NCI-H345 (cell line): Measurements from ENCODE around the gene ASB11.

Experiments
- DNase-seq: peaks from one replicate; lab custom pipeline; 2025; lab: John Stamatoyannopoulos, UW

ASB11 gene

DNA sequence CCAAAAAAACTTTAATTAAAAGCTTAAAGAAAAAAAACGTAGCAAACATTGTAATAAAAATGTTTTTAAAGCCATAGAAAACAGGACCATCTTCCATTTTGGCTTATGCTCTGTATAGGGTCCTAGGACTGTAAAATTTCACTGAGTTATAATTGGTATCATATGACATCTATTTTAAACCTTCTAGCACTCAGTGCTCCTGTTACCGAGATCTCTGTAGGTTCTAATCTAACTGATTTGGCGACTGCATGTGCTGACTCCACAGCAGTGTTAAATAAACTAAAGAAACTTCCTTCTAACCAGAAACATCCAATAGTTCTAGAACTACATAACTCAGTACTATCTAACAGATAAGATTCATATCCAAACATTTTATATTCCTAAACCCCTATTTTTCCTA lies at the start of gene ASB11:
Gene ASB11, minus strand, starts transcription at position 132 of the 400 bp plus-strand sequence. Its CDS starts 35 bp downstream, at position 97.
- no peak for DNase-seq

- DNase-seq = no peak
These were observed 44.3 kb upstream of the ASB11 start for GRCh38 chrX:15359701-15360100.

GRCh38 chrX:15358533-15358932 lies 43.1 kb upstream of the ASB11 start:
- no peak for DNase-seq

- DNase-seq = no peak
These were observed 41.0 kb upstream of the ASB11 start for GRCh38 chrX:15356444-15356843.

DNA sequence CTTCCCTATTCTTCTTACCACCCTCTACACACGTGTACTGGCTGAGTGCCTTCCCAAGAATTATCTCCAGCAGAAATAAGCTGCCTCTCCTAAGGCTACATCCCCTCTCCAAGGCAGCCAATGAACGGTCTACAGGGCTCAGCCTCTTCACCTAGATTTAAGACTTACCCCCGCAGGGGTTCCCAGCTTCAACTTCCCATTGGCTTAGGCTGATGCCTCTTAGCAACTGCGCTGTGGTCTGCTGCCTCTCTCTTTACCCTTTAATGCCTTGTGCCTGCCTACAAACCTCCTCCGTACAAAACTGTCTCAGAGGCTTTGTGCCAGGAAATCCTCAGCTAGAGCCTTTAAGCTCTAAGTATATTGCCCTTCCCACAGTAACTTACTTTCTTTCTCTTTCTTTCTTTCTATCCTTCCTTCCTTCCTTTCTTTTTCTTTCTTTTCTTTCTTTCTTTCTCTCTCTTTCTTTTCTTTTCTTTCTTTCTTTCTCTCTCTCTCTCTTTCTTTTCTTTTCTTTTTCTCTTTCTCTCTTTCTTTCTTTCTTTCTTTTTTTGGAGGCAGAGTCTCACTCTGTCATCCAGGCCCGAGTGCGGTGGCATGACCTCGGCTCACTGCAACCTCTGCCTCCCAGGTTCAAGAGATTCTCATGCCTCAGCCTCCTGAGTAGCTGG lies 35.0 kb upstream of the ASB11 start:
- DNase-seq = no peak

DNA sequence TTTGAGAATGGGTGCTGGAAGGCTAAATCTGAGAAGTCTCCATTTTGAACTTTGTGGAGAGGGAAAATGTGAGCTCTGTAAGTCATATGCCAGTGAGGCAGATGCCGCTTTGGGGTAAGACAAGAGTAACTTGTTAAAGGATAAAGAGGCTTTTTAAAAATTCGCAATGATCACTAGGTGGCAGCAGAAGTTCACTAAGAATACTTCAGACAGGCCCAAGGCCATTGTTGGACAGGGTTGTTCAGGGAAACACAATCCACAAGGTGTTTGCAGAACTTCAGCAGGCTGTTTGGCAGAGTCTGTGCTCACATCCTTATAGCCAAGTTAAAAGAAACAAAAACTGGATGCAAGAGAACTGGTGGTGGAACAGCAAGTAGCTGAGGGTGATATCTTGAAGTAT lies 33.6 kb upstream of the ASB11 start:
- peak; percentile 63 for DNase-seq

DNA sequence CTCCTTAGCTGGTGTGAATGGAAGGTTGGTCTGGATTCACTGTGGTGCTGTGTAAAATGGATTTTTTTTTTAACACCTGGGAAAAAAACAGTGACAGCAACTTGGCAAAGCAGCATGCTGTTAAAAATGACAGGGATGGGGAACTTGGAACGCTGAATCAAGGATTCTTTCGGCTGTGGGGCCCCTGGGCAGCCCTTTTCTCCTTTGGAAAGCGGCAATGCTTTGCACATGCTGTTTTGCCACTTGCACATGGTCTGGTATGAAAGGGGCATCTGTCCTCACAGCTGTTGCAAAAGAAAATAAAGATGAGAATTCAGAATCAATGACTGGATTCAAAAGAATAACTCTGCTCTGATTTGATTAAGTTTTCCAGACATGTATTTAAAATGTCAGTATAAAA lies 30.5 kb upstream of the ASB11 start:
- DNase-seq = no peak

DNA sequence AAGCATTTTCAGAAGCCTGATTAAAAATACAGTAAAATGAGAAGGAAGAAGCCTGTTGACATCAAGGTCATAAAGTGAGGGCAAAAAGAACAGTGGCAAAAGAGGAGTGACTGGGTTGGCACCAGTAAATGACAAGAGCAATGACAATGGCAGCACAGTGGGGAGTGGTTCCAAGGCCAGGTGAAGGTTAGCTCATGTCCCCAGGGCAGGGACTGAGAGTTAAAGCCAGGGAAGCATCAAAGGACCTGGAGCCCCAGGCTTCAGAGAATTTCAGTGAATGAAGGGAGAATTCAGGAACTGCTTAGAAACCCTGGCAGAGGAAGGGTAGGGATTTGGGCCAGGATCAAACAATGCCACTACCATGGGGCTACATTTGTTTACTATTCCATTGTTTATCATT lies 28.7 kb upstream of the ASB11 start:
- no peak for DNase-seq

DNA sequence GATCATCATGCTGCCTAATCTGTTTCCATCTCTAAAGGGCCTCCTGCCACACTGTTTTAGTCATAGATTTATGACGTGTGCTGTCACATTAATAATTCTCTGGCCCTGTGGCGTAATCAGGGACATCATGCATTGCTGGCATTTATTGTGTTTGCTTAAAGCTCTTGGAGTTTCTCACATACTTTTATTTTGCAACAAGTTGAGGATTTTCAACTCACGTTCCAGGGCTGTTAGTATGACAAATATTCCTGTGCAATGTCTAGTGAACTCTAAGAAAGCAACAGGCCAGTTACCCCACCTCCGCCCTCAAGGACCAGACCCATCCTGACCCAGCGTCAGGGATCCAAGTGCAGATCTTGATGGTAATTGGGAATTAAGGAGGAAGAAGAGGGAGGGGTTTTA lies 27.6 kb upstream of the ASB11 start:
- DNase-seq = no peak

DNA sequence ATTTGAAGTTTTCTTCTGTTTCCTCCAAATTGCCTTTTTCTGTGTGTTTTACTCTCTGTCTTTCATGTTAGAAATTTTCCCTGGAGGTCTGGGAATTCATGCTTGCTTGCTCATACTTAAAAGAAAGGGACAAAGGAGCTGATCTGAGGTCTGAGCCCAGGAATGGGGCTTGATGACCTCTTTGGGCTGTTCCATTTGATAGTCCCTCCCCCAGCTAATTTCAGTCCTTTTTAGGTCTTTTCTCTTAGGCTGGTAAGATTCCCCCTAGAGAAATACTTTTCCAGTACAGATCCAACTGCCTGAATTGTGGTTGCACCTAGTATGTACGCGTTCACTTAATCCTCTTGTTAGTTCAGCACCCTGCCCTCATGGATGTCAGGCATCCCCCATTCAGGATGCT lies 25.4 kb upstream of the ASB11 start:
- no peak for DNase-seq

GRCh38 chrX:15336023-15336413 lies 20.6 kb upstream of the ASB11 start:
- DNase-seq = peak; percentile 54

- DNase-seq = peak; percentile 98
These were observed 19.9 kb upstream of the ASB11 start, which contains the start of gene PIGA for GRCh38 chrX:15335135-15336022. PIGA (minus strand) TSS chrX:15335523; CDS start chrX:15331930, 3,593 bp downstream.

- DNase-seq = no peak
These were observed 19.1 kb upstream of the ASB11 start for GRCh38 chrX:15334561-15334960.

- no peak for DNase-seq
These were observed 13.4 kb upstream of the ASB11 start for GRCh38 chrX:15328821-15329220.

DNA sequence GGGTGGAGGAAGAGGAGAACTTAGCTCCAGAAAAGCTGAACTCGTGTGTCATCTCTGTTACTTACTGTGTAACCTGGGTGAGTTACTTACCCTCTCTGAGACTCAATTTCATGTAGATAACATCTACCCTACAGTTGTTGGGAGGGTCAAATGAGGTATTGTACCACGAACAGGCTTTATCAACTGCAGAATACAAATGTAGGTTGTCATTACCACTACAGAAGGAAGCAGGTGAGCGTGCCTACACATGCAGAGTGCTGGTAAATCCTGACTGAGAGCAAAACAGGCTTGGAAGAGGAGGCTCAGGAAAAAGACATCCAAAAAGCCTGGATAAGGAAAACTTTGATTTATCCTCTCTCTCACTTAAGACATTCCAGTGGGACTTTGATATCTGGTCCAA lies 12.7 kb upstream of the ASB11 start:
- DNase-seq = no peak

- no peak for DNase-seq
These were observed 7.0 kb upstream of the ASB11 start for GRCh38 chrX:15322472-15322871.

GRCh38 chrX:15322072-15322471 lies 6.6 kb upstream of the ASB11 start:
- no peak for DNase-seq

DNA sequence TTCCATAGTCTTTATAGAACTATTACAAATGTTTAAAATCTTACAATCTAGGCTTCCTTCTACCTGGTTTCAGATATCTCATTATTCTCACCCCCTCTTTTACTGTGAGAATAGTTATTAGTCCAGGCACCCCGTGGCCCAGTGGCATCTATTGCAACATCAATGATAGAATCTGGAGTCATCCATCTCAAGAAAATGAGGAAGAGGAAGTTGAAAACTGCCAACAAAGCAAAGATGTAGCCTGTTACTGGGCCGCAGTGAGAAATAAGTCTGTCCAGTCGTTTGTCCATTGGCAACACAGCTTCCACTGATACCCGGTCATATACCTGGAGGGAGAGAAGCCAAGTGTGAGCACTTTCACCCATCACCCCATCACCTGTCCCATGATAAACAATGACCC lies 6.0 kb upstream of the ASB11 start:
- DNase-seq = no peak

- DNase-seq = no peak
These were observed 4.9 kb upstream of the ASB11 start for GRCh38 chrX:15320297-15320696.

GRCh38 chrX:15319075-15319474 lies 3.6 kb upstream of the ASB11 start:
- no peak for DNase-seq

DNA sequence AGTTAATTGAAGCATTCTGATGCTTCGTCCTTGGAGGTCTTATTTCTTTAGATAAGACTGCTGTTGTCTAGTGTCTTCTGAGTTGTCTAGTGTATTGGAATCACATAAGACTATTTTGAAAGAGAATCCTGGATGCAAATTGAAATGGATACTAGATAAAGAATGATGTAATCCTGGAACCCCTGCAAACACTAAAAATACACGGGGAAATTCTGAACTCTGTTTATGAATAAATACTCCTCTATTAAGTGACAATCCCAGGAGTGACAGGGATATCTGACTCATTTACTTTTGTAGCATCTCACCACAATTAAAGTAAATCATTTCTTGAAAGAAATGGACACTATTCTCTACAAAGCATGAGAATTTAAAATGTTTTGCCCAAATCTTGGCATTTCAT lies 968 bp downstream of the ASB11 start:
- no peak for DNase-seq

DNA sequence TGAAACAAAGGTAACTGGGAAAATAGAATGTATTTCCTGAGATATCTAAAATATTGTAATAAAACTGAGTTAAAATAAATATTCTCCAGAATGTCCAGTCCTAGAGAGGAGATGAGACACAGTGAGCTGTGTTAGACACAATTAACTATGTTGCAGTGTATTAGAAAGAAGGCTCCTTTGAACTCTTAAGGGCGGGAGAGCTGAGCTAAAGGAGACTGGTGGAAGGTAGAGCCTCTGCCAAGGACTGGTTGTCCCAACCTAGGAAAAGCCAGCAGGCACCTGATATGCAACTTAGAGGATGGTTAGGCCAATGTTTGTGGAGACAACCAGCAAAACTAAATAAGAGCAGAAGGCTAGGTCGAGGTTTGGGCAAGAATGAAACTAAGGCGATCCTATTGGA lies 4.3 kb downstream of the ASB11 start:
- no peak for DNase-seq

- DNase-seq = peak; percentile 84
These were observed 5.3 kb downstream of the ASB11 start for GRCh38 chrX:15310117-15310516.
